ENCODE results near the gene SLC44A3. TPM values are rescaled to one million over a fixed set of nuclear protein-coding genes. Genes with fewer than 3 reads are reported as not detected.

Gene SLC44A3
- total and polyA plus RNA-seq, 9 of the 15 experiments (the other 6 are each of a cell fraction or from before 2014, with no cell fraction given), result not detected

- no peaks in the 10 kb centered on the region for H4K20me1 ChIP-seq (replicated peaks; ENCODE audit: control insufficient read depth, insufficient read depth, low read length)
- H3K27ac ChIP-seq (ENCODE audit: extremely low read depth, low read depth, low read length), result no peak overlapping the region
- ChIA-PET CTCF (ENCODE audit: low intra/inter-chr PET ratio) (no interaction called here), POLR2A (no interaction called here)
- H3K9me1 ChIP-seq (ENCODE audit: control insufficient read depth, insufficient read depth, low read length), result no peaks in the 10 kb centered on the region
- no peaks in the 10 kb centered on the region for H3K36me3 ChIP-seq (ENCODE audit: control insufficient read depth, insufficient read depth, low read length)
- no peak overlapping the region for H3K9ac ChIP-seq (ENCODE audit: insufficient read depth in 1 of 2, low read depth in 2 of 2, low read length in 2 of 2)
- in situ Hi-C loops (cut with MboI), result no loop called here
- intact Hi-C loops (cut with micrococcal nuclease), result no loop called here
- H3K4me3 ChIP-seq, result no peak overlapping the region
- no peaks in the 10 kb centered on the region for H3K9me3 ChIP-seq (replicated peaks; ENCODE audit: control insufficient read depth, insufficient read depth, low read depth, low read length)
- peaks cover 16 to 34% of the 10 kb centered on the region in 2 experiments; a peak in 3 of 5 replicates for H3K27me3 ChIP-seq (ENCODE audit: control insufficient read depth in 2 of 2, insufficient read depth in 2 of 2, low read length in 2 of 2)
- H2AFZ ChIP-seq (ENCODE audit: low read depth, low read length), result no peak overlapping the region
- H3K4me2 ChIP-seq (ENCODE audit: insufficient read depth, low read length), result no peak overlapping the region
- DNase-seq (ENCODE audit: extremely low read depth in 1 of 4, low spot score in 3 of 4), result no peak
- no peak for FAIRE-seq
- H3K79me2 ChIP-seq (ENCODE audit: control insufficient read depth, insufficient read depth, low read length), result no peaks in the 10 kb centered on the region
- WGBS (ENCODE audit: insufficient coverage, low coverage, missing lambda C conversion rate), result 10% methylated on average over 7 of the region's 7 CpGs
- ATAC-seq, result no peak
- peaks cover 0 to 15% of the 10 kb centered on the region in 2 experiments; a peak in 2 of 5 replicates for H3K4me1 ChIP-seq (replicated peaks in 1 of 2; ENCODE audit: control insufficient read depth in 2 of 2, insufficient read depth in 2 of 2, low read length in 2 of 2)
- BruUV-seq (replicated peaks), result no TSS peak
- TF ChIP-seq KDM1A (IDR thresholded peaks at IDR 0.05) (no peak), CREB1 (IDR thresholded peaks at IDR 0.05) (no peak), CREB1 (CRISPR knock-in tag; IDR thresholded peaks at IDR 0.05) (no peak), BRF2 (IDR thresholded peaks at IDR 0.05; ENCODE audit: borderline replicate concordance, insufficient read depth, insufficient read length) (no peak), GTF3C2 (IDR thresholded peaks at IDR 0.05; ENCODE audit: borderline replicate concordance, extremely low read depth, insufficient read length) (no peak), RAD51 (IDR thresholded peaks at IDR 0.05; ENCODE audit: borderline replicate concordance, low read depth) (no peak), TCF7L2 (IDR thresholded peaks at IDR 0.05; ENCODE audit: low read depth, low read length) (no peak), RBM34 (IDR thresholded peaks at IDR 0.05; ENCODE audit: borderline replicate concordance, insufficient read depth, low read length) (no peak), ZFP30 (CRISPR knock-in tag; IDR thresholded peaks at IDR 0.05; ENCODE audit: borderline replicate concordance) (no peak), POLR3A (IDR thresholded peaks at IDR 0.05; ENCODE audit: borderline replicate concordance, extremely low read depth, insufficient read depth, insufficient read length) (no peak)
Observed at GRCh38 chr1:94928293-94928939, 108.3 kb downstream of the SLC44A3 start.

All from K562 (cell line).